ENCODE results near the gene CNPY4.
A peak's percentile ranks its signal among the peaks of the same experiment; 100 is the strongest.
"Not testable (repeated sequence)": the region's sequence is repeated elsewhere in the genome, so short reads cannot be mapped to it uniquely, and the experiment has no call there.

CNPY4 gene

GRCh38 chr7:100119970-100120732 is 717 bp downstream of the CNPY4 start:
- DNase-seq (ENCODE audit: low read depth): peak; percentile 75

- DNase-seq (ENCODE audit: low read depth): no peak
Observed at GRCh38 chr7:100120733-100121036, 1.3 kb downstream of the CNPY4 start.

- DNase-seq (ENCODE audit: low read depth): no peak
Observed at GRCh38 chr7:100122067-100122466, 2.6 kb downstream of the CNPY4 start.

GRCh38 chr7:100122568-100122967 is 3.1 kb downstream of the CNPY4 start:
- DNase-seq (ENCODE audit: low read depth): no peak

GRCh38 chr7:100124301-100125230 is 5.1 kb downstream of the CNPY4 start:
- DNase-seq (ENCODE audit: low read depth): no peak

GRCh38 chr7:100126239-100126930 is 7.0 kb downstream of the CNPY4 start:
- DNase-seq (ENCODE audit: low read depth): no peak

- DNase-seq (ENCODE audit: low read depth): peak; percentile 88
Observed at GRCh38 chr7:100126931-100127865, 7.8 kb downstream of the CNPY4 start, which contains the start of gene MBLAC1. MBLAC1 (plus strand) TSS chr7:100126967; CDS start chr7:100127396, 429 bp downstream.

- DNase-seq (ENCODE audit: low read depth): peak; percentile 30
Observed at GRCh38 chr7:100127866-100128636, 8.6 kb downstream of the CNPY4 start.

- DNase-seq (ENCODE audit: low read depth): no peak
Observed at GRCh38 chr7:100128637-100128963, 9.2 kb downstream of the CNPY4 start.

- DNase-seq (ENCODE audit: low read depth): not testable (repeated sequence)
Observed at GRCh38 chr7:100130220-100130607, 10.8 kb downstream of the CNPY4 start.

GRCh38 chr7:100130608-100131453 is 11.4 kb downstream of the CNPY4 start:
- peak; percentile 66 for DNase-seq (ENCODE audit: low read depth)

- no peak for DNase-seq (ENCODE audit: low read depth)
Observed at GRCh38 chr7:100132126-100132525, 12.7 kb downstream of the CNPY4 start.

- DNase-seq (ENCODE audit: low read depth): peak; percentile 75
Observed at GRCh38 chr7:100132697-100133151, 13.3 kb downstream of the CNPY4 start.

GRCh38 chr7:100137851-100138760 is 18.7 kb downstream of the CNPY4 start:
- DNase-seq (ENCODE audit: low read depth): no peak

- no peak for DNase-seq (ENCODE audit: low read depth)
Observed at GRCh38 chr7:100141555-100141949, 22.1 kb downstream of the CNPY4 start.

GRCh38 chr7:100142461-100142860 is 23.0 kb downstream of the CNPY4 start:
- no peak for DNase-seq (ENCODE audit: low read depth)

GRCh38 chr7:100146350-100146749 is 26.9 kb downstream of the CNPY4 start:
- DNase-seq (ENCODE audit: low read depth): peak; percentile 41

GRCh38 chr7:100147278-100147677 is 27.8 kb downstream of the CNPY4 start:
- no peak for DNase-seq (ENCODE audit: low read depth)

- DNase-seq (ENCODE audit: low read depth): no peak
Observed at GRCh38 chr7:100148225-100148558, 28.8 kb downstream of the CNPY4 start.
